Measurements from ENCODE around the gene BSPRY. TPM values are rescaled to one million over a fixed set of nuclear protein-coding genes. Genes with fewer than 3 reads are reported as not detected.

BSPRY gene
- total and polyA plus RNA-seq, 4 experiments from 2014 or later: 0.24 to 0.93 TPM; not detected in 2

GRCh38 chr9:113381909-113382411, 32.6 kb downstream of the BSPRY start:
- Histone ChIP-seq H3K4me3 (ENCODE audit: low read length in 2 of 2) (no peak overlapping the region), H3K36me3 (ENCODE audit: insufficient read depth, low read length) (peaks cover 3% of the 10 kb centered on the region), H3K27ac (ENCODE audit: low read depth, low read length) (no peak overlapping the region), H3K4me1 (ENCODE audit: insufficient read depth, low read length) (peaks cover 3% of the 10 kb centered on the region), H3K27me3 (ENCODE audit: insufficient read depth, low read length) (no peaks in the 10 kb centered on the region), H3K9me3 (ENCODE audit: control insufficient read depth in 1 of 2, low read length in 2 of 2) (no peaks in the 10 kb centered on the region)
- CTCF ChIA-PET (ENCODE audit: partially characterized antibody): no interaction called here
- POLR2A ChIA-PET (ENCODE audit: partially characterized antibody): no interaction called here
- peak overlapping the region in 1 of 7 donors; percentile 30 for H3K27ac Mint-ChIP-seq
- H3K36me3 Mint-ChIP-seq: peaks cover 5 to 7% of the 10 kb centered on the region in 2 donors
- DNase-seq: no peak
- intact Hi-C loops (cut with micrococcal nuclease): no loop called here
- H3K4me3 Mint-ChIP-seq: no peak overlapping the region
- no peaks in the 10 kb centered on the region for H3K9me3 Mint-ChIP-seq
- H3K4me1 Mint-ChIP-seq: peaks cover 4 to 7% (median 4%) of the 10 kb centered on the region in 4 donors
- no peaks in the 10 kb centered on the region for H3K27me3 Mint-ChIP-seq

- DNase-seq: no peak
- Mint-ChIP-seq H3K9me3 (no peaks in the 10 kb centered on the region), H3K27ac (peak overlapping the region in 1 of 7 donors; percentile 55), H3K4me3 (no peak overlapping the region), H3K36me3 (peaks cover 25 to 38% of the 10 kb centered on the region in 2 donors), H3K4me1 (no peaks in the 10 kb centered on the region), H3K27me3 (no peaks in the 10 kb centered on the region)
- POLR2A ChIA-PET (ENCODE audit: partially characterized antibody): interaction anchor here (1.8 kb wide), 1 partner anchor 10 kb away, joined by 9 read pairs; the partner anchor contains the start of gene HDHD3
- Histone ChIP-seq H3K4me1 (ENCODE audit: insufficient read depth, low read length) (no peaks in the 10 kb centered on the region), H3K27ac (ENCODE audit: low read depth, low read length) (no peak overlapping the region), H3K4me3 (ENCODE audit: low read length in 2 of 2) (no peak overlapping the region), H3K27me3 (ENCODE audit: insufficient read depth, low read length) (no peaks in the 10 kb centered on the region), H3K9me3 (ENCODE audit: control insufficient read depth in 1 of 2, low read length in 2 of 2) (no peaks in the 10 kb centered on the region), H3K36me3 (ENCODE audit: insufficient read depth, low read length) (peaks cover 39% of the 10 kb centered on the region)
- CTCF ChIA-PET (ENCODE audit: partially characterized antibody): interaction anchor here (1.3 to 1.9 kb wide), 4 partner anchors 14 to 114 kb away, joined by 3 to 6 read pairs (median 4); no protein-coding TSS in a partner anchor
- intact Hi-C loops (cut with micrococcal nuclease): no loop called here
These were observed 37.4 kb downstream of the BSPRY start for GRCh38 chr9:113386571-113387393.

- Mint-ChIP-seq H3K4me3 (no peak overlapping the region), H3K27me3 (no peaks in the 10 kb centered on the region), H3K36me3 (peaks cover 25 to 45% of the 10 kb centered on the region in 2 donors), H3K4me1 (no peaks in the 10 kb centered on the region), H3K9me3 (no peaks in the 10 kb centered on the region), H3K27ac (peak overlapping the region in 1 of 7 donors; percentile 29)
- no peaks in the 10 kb centered on the region for H3K27me3 ChIP-seq (ENCODE audit: insufficient read depth, low read length)
- H3K4me3 ChIP-seq (ENCODE audit: low read length in 2 of 2): no peak overlapping the region
- H3K36me3 ChIP-seq (ENCODE audit: insufficient read depth, low read length): peaks cover 39% of the 10 kb centered on the region
- H3K9me3 ChIP-seq (ENCODE audit: control insufficient read depth in 1 of 2, low read length in 2 of 2): no peaks in the 10 kb centered on the region
- no peak for DNase-seq
- H3K27ac ChIP-seq (ENCODE audit: low read depth, low read length): no peak overlapping the region
- H3K4me1 ChIP-seq (ENCODE audit: insufficient read depth, low read length): no peaks in the 10 kb centered on the region
- POLR2A ChIA-PET (ENCODE audit: partially characterized antibody): interaction anchor here (1.8 kb wide), 1 partner anchor 11 kb away, joined by 9 read pairs; the partner anchor contains the start of gene HDHD3
- CTCF ChIA-PET (ENCODE audit: partially characterized antibody): interaction anchor here (1.5 to 1.9 kb wide), 2 partner anchors 13 to 114 kb away, joined by 4 to 6 read pairs; partner anchors contain the start of gene ALAD
- intact Hi-C loops (cut with micrococcal nuclease): no loop called here
These were observed 38.4 kb downstream of the BSPRY start for GRCh38 chr9:113387560-113388230.

DNA sequence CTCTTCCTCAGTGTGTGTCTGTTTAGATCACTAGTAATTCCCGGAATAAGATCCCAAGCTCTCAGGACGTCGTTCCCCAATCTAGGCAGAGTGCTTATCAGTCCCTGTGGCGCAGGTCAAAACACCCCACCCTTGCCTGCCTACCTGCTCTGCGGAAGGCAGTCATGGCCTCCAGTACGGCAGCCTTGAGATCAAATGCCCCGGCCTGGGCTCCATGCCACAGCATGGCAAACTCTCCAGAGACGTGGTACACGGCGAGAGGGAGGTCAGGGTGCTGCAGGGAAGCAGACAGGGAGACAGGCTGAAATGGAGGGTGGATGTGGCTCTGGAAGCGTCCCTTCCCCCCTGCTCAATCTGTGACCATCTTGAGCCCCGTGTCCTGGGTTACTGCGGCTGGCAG, 39.5 kb downstream of the BSPRY start:
- H3K27ac Mint-ChIP-seq: no peak overlapping the region
- peaks cover 31 to 53% of the 10 kb centered on the region in 2 donors for H3K36me3 Mint-ChIP-seq
- H3K27me3 ChIP-seq (ENCODE audit: insufficient read depth, low read length): no peaks in the 10 kb centered on the region
- intact Hi-C loops (cut with micrococcal nuclease): no loop called here
- H3K27ac ChIP-seq (ENCODE audit: low read depth, low read length): no peak overlapping the region
- ChIA-PET POLR2A (ENCODE audit: partially characterized antibody) (interaction anchor here (0.6 kb wide), 1 partner anchor 18 kb away, joined by 3 read pairs; no protein-coding TSS in a partner anchor), CTCF (ENCODE audit: partially characterized antibody) (interaction anchor here (1.5 kb wide), 1 partner anchor 12 kb away, joined by 4 read pairs; the partner anchor contains the start of gene ALAD)
- no peaks in the 10 kb centered on the region for H3K4me1 Mint-ChIP-seq
- no peaks in the 10 kb centered on the region for H3K9me3 Mint-ChIP-seq
- no peaks in the 10 kb centered on the region for H3K27me3 Mint-ChIP-seq
- H3K9me3 ChIP-seq (ENCODE audit: control insufficient read depth in 1 of 2, low read length in 2 of 2): no peaks in the 10 kb centered on the region
- H3K4me3 Mint-ChIP-seq: no peak overlapping the region
- no peak for DNase-seq
- no peak overlapping the region for H3K4me3 ChIP-seq (ENCODE audit: low read length in 2 of 2)
- peaks cover 39% of the 10 kb centered on the region for H3K36me3 ChIP-seq (ENCODE audit: insufficient read depth, low read length)
- no peaks in the 10 kb centered on the region for H3K4me1 ChIP-seq (ENCODE audit: insufficient read depth, low read length)

- H3K36me3 Mint-ChIP-seq: peaks cover 31 to 53% of the 10 kb centered on the region in 2 donors
These were observed 40.1 kb downstream of the BSPRY start for GRCh38 chr9:113389451-113389850.

GRCh38 chr9:113390192-113390960, 41.0 kb downstream of the BSPRY start:
- no peaks in the 10 kb centered on the region for H3K9me3 Mint-ChIP-seq
- ChIA-PET CTCF (ENCODE audit: partially characterized antibody) (interaction anchor here (1.7 kb wide), 1 partner anchor 11 kb away, joined by 9 read pairs; the partner anchor contains the start of gene ALAD), POLR2A (ENCODE audit: partially characterized antibody) (no interaction called here)
- no peak for DNase-seq
- Histone ChIP-seq H3K4me1 (ENCODE audit: insufficient read depth, low read length) (no peaks in the 10 kb centered on the region), H3K27ac (ENCODE audit: low read depth, low read length) (no peak overlapping the region), H3K9me3 (ENCODE audit: control insufficient read depth in 1 of 2, low read length in 2 of 2) (no peaks in the 10 kb centered on the region), H3K4me3 (ENCODE audit: low read length in 2 of 2) (no peak overlapping the region), H3K27me3 (ENCODE audit: insufficient read depth, low read length) (no peaks in the 10 kb centered on the region), H3K36me3 (ENCODE audit: insufficient read depth, low read length) (peaks cover 39% of the 10 kb centered on the region)
- H3K27me3 Mint-ChIP-seq: no peaks in the 10 kb centered on the region
- peaks cover 0 to 1% (median under 1%) of the 10 kb centered on the region in 4 donors for H3K4me1 Mint-ChIP-seq
- H3K4me3 Mint-ChIP-seq: no peak overlapping the region
- intact Hi-C loops (cut with micrococcal nuclease): no loop called here
- peaks cover 31 to 56% of the 10 kb centered on the region in 2 donors for H3K36me3 Mint-ChIP-seq
- no peak overlapping the region for H3K27ac Mint-ChIP-seq

More at GRCh38 chr9:113389451-113389850, 40.1 kb downstream of the BSPRY start:
- H3K27me3 Mint-ChIP-seq: no peaks in the 10 kb centered on the region
- H3K4me3 ChIP-seq (ENCODE audit: low read length in 2 of 2): no peak overlapping the region
- ChIA-PET CTCF (ENCODE audit: partially characterized antibody) (interaction anchor here (1.7 kb wide), 1 partner anchor 11 kb away, joined by 9 read pairs; the partner anchor contains the start of gene ALAD), POLR2A (ENCODE audit: partially characterized antibody) (no interaction called here)
- H3K9me3 ChIP-seq (ENCODE audit: control insufficient read depth in 1 of 2, low read length in 2 of 2): no peaks in the 10 kb centered on the region
- H3K4me1 Mint-ChIP-seq: no peaks in the 10 kb centered on the region
- no peaks in the 10 kb centered on the region for H3K9me3 Mint-ChIP-seq
- H3K36me3 ChIP-seq (ENCODE audit: insufficient read depth, low read length): peaks cover 39% of the 10 kb centered on the region
- no peak overlapping the region for H3K27ac ChIP-seq (ENCODE audit: low read depth, low read length)
- no peak overlapping the region for H3K4me3 Mint-ChIP-seq
- H3K27ac Mint-ChIP-seq: peak overlapping the region in 1 of 7 donors; percentile 25
- DNase-seq: no peak
- intact Hi-C loops (cut with micrococcal nuclease): no loop called here
- no peaks in the 10 kb centered on the region for H3K27me3 ChIP-seq (ENCODE audit: insufficient read depth, low read length)
- no peaks in the 10 kb centered on the region for H3K4me1 ChIP-seq (ENCODE audit: insufficient read depth, low read length)
